GM12878 (cell line): Measurements from ENCODE around the gene PRMT1. TPM values are rescaled to one million over a fixed set of nuclear protein-coding genes. Genes with fewer than 3 reads are reported as not detected.

ENCODE experiments used
- ATAC-seq: fragments of 200-7000 bp; cut with Tn5 transposase; 3 replicates; pipeline ENCODE4 v1.9.1; 2020; ENCODE audit warnings: mild to moderate bottlenecking, moderate library complexity
- BruUV-seq: library from RNA; stranded (reverse); fragments of 400-500 nt; replicated peaks from 2 replicates; lab custom pipeline; 2021; lab: Mats Ljungman, UMichigan
- CTCF ChIA-PET: fragments of 300-600 bp; sonication (Branson Sonifier 250); formaldehyde crosslinking; extraction: SDS; loops from one replicate; lab custom pipeline; 2021; ENCODE audit warnings: inconsistent platforms; lab: Yijun Ruan, JAX
- POLR2A ChIA-PET: fragments of 350-600 bp; formaldehyde crosslinking; extraction: SDS; loops from one replicate; lab custom pipeline; 2021; ENCODE audit warnings: inconsistent platforms; lab: Charles Lee
- RAD21 ChIA-PET: fragments of 300-600 bp; sonication (Branson Sonifier 250); formaldehyde crosslinking; loops from one replicate; lab custom pipeline; 2023; ENCODE audit warnings: antibody characterized with exemption; ENCODE audit not compliant: unreplicated experiment; lab: Charles Lee
- SMC1A ChIA-PET: fragments of 300-600 bp; sonication (Branson Sonifier 250); formaldehyde crosslinking; loops from one replicate; lab custom pipeline; 2023; ENCODE audit not compliant: unreplicated experiment, uncharacterized antibody; lab: Charles Lee
- DNase-seq: peaks from one replicate; pipeline ENCODE4 v3.0.0-alpha.2; 2011; ENCODE audit warnings: low read depth, low spot score
- FAIRE-seq: peaks from 3 replicates; lab custom pipeline; 2011; peaks lifted over from hg19 to GRCh38; lab: Jason Lieb, UNC
- H2AFZ ChIP-seq: 2 replicates; pipeline ENCODE4 v1.6.0; 2011; ENCODE audit warnings: low read depth, low read length, control low read depth; ENCODE audit not compliant: control insufficient read depth
- H3K27ac ChIP-seq: 2 replicates; pipeline ENCODE4 v1.5.1; 2011; ENCODE audit warnings: control low read depth; ENCODE audit not compliant: control insufficient read depth, insufficient read depth
- H3K27me3 ChIP-seq, 2 experiments: replicated peaks in 1 of 2; 2 replicates each; pipeline versions ENCODE4 v1.6.0 to v1.6.1; 2011; ENCODE audit warnings: low read length in 1 of 2; ENCODE audit not compliant: control insufficient read depth in 2 of 2, insufficient read depth in 2 of 2
- H3K36me3 ChIP-seq, 2 experiments: 2 replicates each; pipeline ENCODE4 v1.5.1; 2011; ENCODE audit warnings: low read length in 1 of 2; ENCODE audit not compliant: control insufficient read depth in 2 of 2, insufficient read depth in 2 of 2
- H3K4me1 ChIP-seq: 2 replicates; pipeline ENCODE4 v1.6.1; 2011; ENCODE audit warnings: mild to moderate bottlenecking, low read length, moderate library complexity, mixed read lengths; ENCODE audit not compliant: control insufficient read depth, insufficient read depth
- H3K4me2 ChIP-seq: 2 replicates; pipeline ENCODE4 v1.6.0; 2011; ENCODE audit warnings: control low read depth; ENCODE audit not compliant: control insufficient read depth, insufficient read depth
- H3K4me3 ChIP-seq: fragments of 200-600 bp; sonication (generic); 2 replicates; pipeline ENCODE4 v1.5.1; 2016
- H3K79me2 ChIP-seq: 2 replicates; pipeline ENCODE4 v1.6.0; 2011; ENCODE audit warnings: low read length; ENCODE audit not compliant: control insufficient read depth, insufficient read depth
- H3K9ac ChIP-seq: 2 replicates; pipeline ENCODE4 v1.8.0; 2011; ENCODE audit warnings: low read length, control low read depth, mixed read lengths; ENCODE audit not compliant: control insufficient read depth, insufficient read depth
- H3K9me3 ChIP-seq: replicated peaks from 3 replicates; pipeline ENCODE4 v1.5.1; 2011; ENCODE audit warnings: mild to moderate bottlenecking, low read length; ENCODE audit not compliant: control insufficient read depth, insufficient read depth
- H4K20me1 ChIP-seq: 2 replicates; pipeline ENCODE4 v1.6.0; 2011; ENCODE audit not compliant: control insufficient read depth, insufficient read depth
- BCL11A ChIP-seq: IDR thresholded peaks from 2 replicates; pipeline ENCODE4 v1.6.1; 2011; ENCODE audit warnings: low read depth, low read length
- CREM ChIP-seq: IDR thresholded peaks from 2 replicates; pipeline ENCODE4 v1.6.1; 2014; ENCODE audit warnings: antibody characterized with exemption, low read depth
- E2F4 ChIP-seq: IDR thresholded peaks from 2 replicates; pipeline ENCODE4 v1.6.1; 2012; ENCODE audit warnings: low read depth, low read length, improper control_type of control experiment
- EED ChIP-seq: sonication (generic); IDR thresholded peaks from 2 replicates; pipeline ENCODE4 v1.6.1; 2016; ENCODE audit warnings: antibody characterized with exemption, low read depth
- GATAD2B ChIP-seq: fragments of 450-650 bp; conservative IDR thresholded peaks from 2 replicates; pipeline ENCODE4 v1.6.1; 2017; ENCODE audit warnings: low read depth, mild to moderate bottlenecking, moderate library complexity
- HSF1 ChIP-seq: fragments of 150-350 bp; IDR thresholded peaks from 2 replicates; pipeline ENCODE4 v1.6.1; 2014; ENCODE audit warnings: mild to moderate bottlenecking, low read depth, low read length
- IRF4 ChIP-seq: IDR thresholded peaks from 2 replicates; pipeline ENCODE4 v1.6.1; 2011; ENCODE audit warnings: low read depth, low read length
- KDM1A ChIP-seq: fragments of 200-600 bp; sonication (generic); IDR thresholded peaks from 2 replicates; pipeline ENCODE4 v1.6.1; 2016; ENCODE audit warnings: borderline replicate concordance
- PAX8 ChIP-seq: fragments of 450-650 bp; IDR thresholded peaks from 2 replicates; pipeline ENCODE4 v1.6.1; 2017; ENCODE audit warnings: mild to moderate bottlenecking, moderate library complexity
- SKIL ChIP-seq: fragments of 450-650 bp; IDR thresholded peaks from 2 replicates; pipeline ENCODE4 v1.6.1; 2017; ENCODE audit warnings: mild to moderate bottlenecking, low read depth, inconsistent platforms; ENCODE audit not compliant: poor library complexity, severe bottlenecking
- STAT1 ChIP-seq: fragments of 450-650 bp; conservative IDR thresholded peaks from 2 replicates; pipeline ENCODE4 v1.6.1; 2014; ENCODE audit warnings: antibody characterized with exemption, mild to moderate bottlenecking
- STAT3 ChIP-seq: IDR thresholded peaks from 2 replicates; pipeline ENCODE4 v1.6.1; 2011; ENCODE audit warnings: low read depth, low read length, improper control_type of control experiment
- TBL1XR1 ChIP-seq: IDR thresholded peaks from 2 replicates; pipeline ENCODE4 v1.6.1; 2012; ENCODE audit warnings: low read depth, low read length, improper control_type of control experiment
- WGBS: methylation state at CpG from one replicate; pipeline ENCODE4 v1.1.6; 2016; ENCODE audit warnings: low lambda C conversion rate; ENCODE audit not compliant: insufficient replicate concordance, insufficient coverage; ENCODE audit errors: missing lambda C conversion rate; 5-methylcytosine and 5-hydroxymethylcytosine counted together
- in situ Hi-C: fragments of 300-500 bp; cut with MboI; formaldehyde crosslinking; loops from 9 replicates; pipeline ENCODE4 v1.14.3; 2018; ENCODE audit warnings: mixed read lengths
- intact Hi-C: fragments of 100-400 bp; cut with micrococcal nuclease; formaldehyde crosslinking; loops from one replicate; pipeline ENCODE4 v1.14.2; 2022; ENCODE audit not compliant: unreplicated experiment
- polyA plus RNA-seq, 11 experiments: library from polyadenylated mRNA; depleted of rRNA in 4 of 11; unstranded in 6 of 11; stranded (reverse) in 5 of 11; fragments of >200 nt; fragmentation: Nextera tagmentation in 4 of 11; fragmentation: Illumina TruSeq in 1 of 11; extraction: Ambion mirVana in 4 of 11; extraction: Trizol in 1 of 11; gene quantifications; 1 replicate in 1 of 11; 2 replicates in 10 of 11; pipeline versions ENCODE4 v1.2.1 to v1.2.3, GENCODE V29; 2011 to 2016; ENCODE audit warnings: inconsistent platforms in 2 of 11, missing spikeins in 2 of 11, low read depth in 1 of 11
- total RNA-seq, 4 experiments: library from RNA; depleted of rRNA in 3 of 4; stranded (reverse); fragments of >200 nt in 3 of 4; fragmentation: Illumina TruSeq in 1 of 4; extraction: Trizol in 1 of 4; gene quantifications; 2 replicates each; pipeline versions ENCODE4 v1.2.1 to v1.2.3, GENCODE V29; 2013 to 2021
- TF ChIP-seq, protein P1 (sequence below): IDR thresholded peaks from 2 replicates; pipeline ENCODE4 v1.6.1; 2011; ENCODE audit warnings: low read depth, mild to moderate bottlenecking, low read length, moderate library complexity, borderline replicate concordance; ENCODE audit errors: extremely low read depth
- TF ChIP-seq, protein P2 (sequence below): fragments of 450-650 bp; IDR thresholded peaks from 2 replicates; pipeline ENCODE4 v1.6.1; 2018; ENCODE audit warnings: borderline replicate concordance, mild to moderate bottlenecking; ENCODE audit not compliant: partially characterized antibody
- TF ChIP-seq, protein P3 (sequence below): fragments of 450-650 bp; IDR thresholded peaks from 2 replicates; pipeline ENCODE4 v1.6.1; 2017; ENCODE audit warnings: borderline replicate concordance

Gene PRMT1
- total and polyA plus RNA-seq, 10 of the 15 experiments (the other 5 are each of a cell fraction or from before 2014, with no cell fraction given): 19.9 to 667 (median 444) TPM

GRCh38 chr19:49654581-49654980, 22.5 kb upstream of the PRMT1 start:
- Histone ChIP-seq H3K4me3 (no peak overlapping the region), H3K27ac (no peak overlapping the region), H3K4me1 (no peaks in the 10 kb centered on the region), H3K4me2 (no peak overlapping the region), H3K9me3 (no peaks in the 10 kb centered on the region), H3K79me2 (no peaks in the 10 kb centered on the region), H2AFZ (no peak overlapping the region), H3K27me3 (no peaks in the 10 kb centered on the region), H3K36me3 (peaks cover 0 to 36% of the 10 kb centered on the region in 2 experiments; a peak in 3 of 4 replicates), H4K20me1 (no peaks in the 10 kb centered on the region), H3K9ac (no peak overlapping the region)
- FAIRE-seq: no peak
- TF ChIP-seq, protein P1, sequence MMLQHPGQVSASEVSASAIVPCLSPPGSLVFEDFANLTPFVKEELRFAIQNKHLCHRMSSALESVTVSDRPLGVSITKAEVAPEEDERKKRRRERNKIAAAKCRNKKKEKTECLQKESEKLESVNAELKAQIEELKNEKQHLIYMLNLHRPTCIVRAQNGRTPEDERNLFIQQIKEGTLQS: no peak
- TF ChIP-seq, protein P2, sequence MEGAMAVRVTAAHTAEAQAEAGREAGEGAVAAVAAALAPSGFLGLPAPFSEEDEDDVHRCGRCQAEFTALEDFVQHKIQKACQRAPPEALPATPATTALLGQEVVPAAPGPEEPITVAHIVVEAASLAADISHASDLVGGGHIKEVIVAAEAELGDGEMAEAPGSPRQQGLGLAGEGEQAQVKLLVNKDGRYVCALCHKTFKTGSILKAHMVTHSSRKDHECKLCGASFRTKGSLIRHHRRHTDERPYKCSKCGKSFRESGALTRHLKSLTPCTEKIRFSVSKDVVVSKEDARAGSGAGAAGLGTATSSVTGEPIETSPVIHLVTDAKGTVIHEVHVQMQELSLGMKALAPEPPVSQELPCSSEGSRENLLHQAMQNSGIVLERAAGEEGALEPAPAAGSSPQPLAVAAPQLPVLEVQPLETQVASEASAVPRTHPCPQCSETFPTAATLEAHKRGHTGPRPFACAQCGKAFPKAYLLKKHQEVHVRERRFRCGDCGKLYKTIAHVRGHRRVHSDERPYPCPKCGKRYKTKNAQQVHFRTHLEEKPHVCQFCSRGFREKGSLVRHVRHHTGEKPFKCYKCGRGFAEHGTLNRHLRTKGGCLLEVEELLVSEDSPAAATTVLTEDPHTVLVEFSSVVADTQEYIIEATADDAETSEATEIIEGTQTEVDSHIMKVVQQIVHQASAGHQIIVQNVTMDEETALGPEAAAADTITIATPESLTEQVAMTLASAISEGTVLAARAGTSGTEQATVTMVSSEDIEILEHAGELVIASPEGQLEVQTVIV: no peak
- TF ChIP-seq STAT3: no peak
- no peak for TF ChIP-seq IRF4
- no peak for TF ChIP-seq KDM1A
- TF ChIP-seq, protein P3, sequence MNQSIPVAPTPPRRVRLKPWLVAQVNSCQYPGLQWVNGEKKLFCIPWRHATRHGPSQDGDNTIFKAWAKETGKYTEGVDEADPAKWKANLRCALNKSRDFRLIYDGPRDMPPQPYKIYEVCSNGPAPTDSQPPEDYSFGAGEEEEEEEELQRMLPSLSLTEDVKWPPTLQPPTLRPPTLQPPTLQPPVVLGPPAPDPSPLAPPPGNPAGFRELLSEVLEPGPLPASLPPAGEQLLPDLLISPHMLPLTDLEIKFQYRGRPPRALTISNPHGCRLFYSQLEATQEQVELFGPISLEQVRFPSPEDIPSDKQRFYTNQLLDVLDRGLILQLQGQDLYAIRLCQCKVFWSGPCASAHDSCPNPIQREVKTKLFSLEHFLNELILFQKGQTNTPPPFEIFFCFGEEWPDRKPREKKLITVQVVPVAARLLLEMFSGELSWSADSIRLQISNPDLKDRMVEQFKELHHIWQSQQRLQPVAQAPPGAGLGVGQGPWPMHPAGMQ: no peak
- TF ChIP-seq CREM: no peak
- TF ChIP-seq GATAD2B: no peak
- TF ChIP-seq BCL11A: no peak
- TF ChIP-seq E2F4: no peak
- TF ChIP-seq STAT1: no peak
- no peak for TF ChIP-seq SKIL
- TF ChIP-seq PAX8: no peak
- no peak for TF ChIP-seq EED
- TF ChIP-seq HSF1: no peak
- TF ChIP-seq TBL1XR1: no peak
- POLR2A ChIA-PET: interaction anchor here (1.2 kb wide), 1 partner anchor 13 kb away, joined by 3 read pairs; the partner anchor contains the start of gene SCAF1
- no peak for DNase-seq
- no TSS peak for BruUV-seq
- WGBS: 91% methylated on average over 10 of the region's 10 CpGs
- ATAC-seq: no peak
- intact Hi-C loops (no loop called here), in situ Hi-C loops (no loop called here)
- CTCF ChIA-PET: no interaction called here
- RAD21 ChIA-PET: no interaction called here
- SMC1A ChIA-PET: interaction anchor here (0.9 kb wide), 1 partner anchor 11 kb away, joined by 4 read pairs; the partner anchor contains the start of genes BCL2L12 and IRF3
